HEK293 (cell line): ENCODE data around the gene DAGLA.

Experiments used
- CTCF ChIA-PET: fragments of 350-600 bp; formaldehyde crosslinking; extraction: SDS; loops from one replicate; lab custom pipeline; 2021; ENCODE audit warnings: antibody characterized with exemption; lab: Yijun Ruan, JAX
- POLR2A ChIA-PET: fragments of 300-600 bp; formaldehyde crosslinking; extraction: SDS; loops from one replicate; lab custom pipeline; 2020; ENCODE audit warnings: antibody characterized with exemption, inconsistent platforms; lab: Yijun Ruan, JAX
- H3K27ac ChIP-seq: fragments of 200-500 bp; sonication (Bioruptor generic); 2 replicates; pipeline ENCODE4 v1.5.1; 2014; ENCODE audit warnings: low read depth, low read length, control low read depth, inconsistent platforms; ENCODE audit errors: extremely low read depth
- H3K36me3 ChIP-seq, 2 experiments: fragments of 200-500 bp in 1 of 2; sonication (Bioruptor generic) in 1 of 2; 1 replicate in 1 of 2; 2 replicates in 1 of 2; pipeline ENCODE4 v1.5.1; 2014 to 2017; ENCODE audit warnings: inconsistent platforms in 2 of 2, low read length in 2 of 2; ENCODE audit not compliant: control insufficient read depth in 2 of 2, insufficient read depth in 1 of 2
- H3K4me1 ChIP-seq: fragments of 200-500 bp; sonication (Bioruptor generic); 2 replicates; pipeline ENCODE4 v1.5.1; 2014; ENCODE audit warnings: mild to moderate bottlenecking, low read length, inconsistent platforms; ENCODE audit not compliant: control insufficient read depth, insufficient read depth
- H3K4me3 ChIP-seq: 2 replicates; pipeline ENCODE4 v1.5.1; 2011; ENCODE audit warnings: low read depth, mild to moderate bottlenecking, control low read depth, low read length, moderate library complexity
- H3K9me3 ChIP-seq: fragments of 200-500 bp; sonication (Bioruptor generic); 2 replicates; pipeline ENCODE4 v1.5.1; 2014; ENCODE audit warnings: low read depth, low read length, inconsistent platforms; ENCODE audit not compliant: control insufficient read depth, insufficient read depth
- BCL11A ChIP-seq: fragments of 450-650 bp; formaldehyde crosslinking; IDR thresholded peaks from 2 replicates; pipeline ENCODE4 v1.5.1; 2016; ENCODE audit warnings: low read depth, missing biosample characterization, missing genetic modification characterization
- EGR2 ChIP-seq: fragments of 450-650 bp; formaldehyde crosslinking; IDR thresholded peaks from 2 replicates; pipeline ENCODE4 v1.5.1; 2016; ENCODE audit warnings: low read depth, missing biosample characterization, missing genetic modification characterization
- GLI2 ChIP-seq: fragments of 450-650 bp; formaldehyde crosslinking; IDR thresholded peaks from 2 replicates; pipeline ENCODE4; 2017; ENCODE audit warnings: missing biosample characterization, missing genetic modification characterization, low read depth, borderline replicate concordance
- WT1 ChIP-seq: fragments of 450-650 bp; formaldehyde crosslinking; IDR thresholded peaks from 2 replicates; pipeline ENCODE4 v1.5.1; 2016; ENCODE audit warnings: missing biosample characterization, missing genetic modification characterization
- ZBTB48 ChIP-seq: fragments of 450-650 bp; formaldehyde crosslinking; IDR thresholded peaks from 2 replicates; pipeline ENCODE4 v1.5.1; 2016; ENCODE audit warnings: missing biosample characterization, missing genetic modification characterization
- ZIC2 ChIP-seq: fragments of 450-650 bp; formaldehyde crosslinking; IDR thresholded peaks from 2 replicates; pipeline ENCODE4 v1.5.1; 2016; ENCODE audit warnings: missing biosample characterization, missing genetic modification characterization
- ZNF10 ChIP-seq: fragments of 450-650 bp; formaldehyde crosslinking; IDR thresholded peaks from 2 replicates; pipeline ENCODE4 v1.5.1; 2017; ENCODE audit warnings: missing biosample characterization, missing genetic modification characterization
- ZNF155 ChIP-seq: fragments of 450-650 bp; formaldehyde crosslinking; IDR thresholded peaks from 2 replicates; pipeline ENCODE4 v1.5.1; 2016; ENCODE audit warnings: missing biosample characterization, missing genetic modification characterization
- ZNF223 ChIP-seq: fragments of 450-650 bp; formaldehyde crosslinking; IDR thresholded peaks from 2 replicates; pipeline ENCODE4 v1.5.1; 2016; ENCODE audit warnings: missing biosample characterization, missing genetic modification characterization
- ZNF266 ChIP-seq: fragments of 450-650 bp; formaldehyde crosslinking; IDR thresholded peaks from 2 replicates; pipeline ENCODE4 v1.5.1; 2016; ENCODE audit warnings: missing biosample characterization, missing genetic modification characterization, low read depth
- ZNF449 ChIP-seq: fragments of 450-650 bp; formaldehyde crosslinking; IDR thresholded peaks from 2 replicates; pipeline ENCODE4 v1.5.1; 2017; ENCODE audit warnings: missing biosample characterization, mild to moderate bottlenecking, missing genetic modification characterization, moderate library complexity
- ZNF518A ChIP-seq: fragments of 450-650 bp; formaldehyde crosslinking; conservative IDR thresholded peaks from 2 replicates; pipeline ENCODE4 v1.5.1; 2016; ENCODE audit warnings: low read depth, missing biosample characterization, missing genetic modification characterization
- ZNF544 ChIP-seq: fragments of 450-650 bp; formaldehyde crosslinking; IDR thresholded peaks from 2 replicates; pipeline ENCODE4 v1.5.0; 2017; ENCODE audit warnings: missing biosample characterization, missing genetic modification characterization
- ZNF549 ChIP-seq: fragments of 450-650 bp; IDR thresholded peaks from 2 replicates; pipeline ENCODE4 v1.5.1; 2018; ENCODE audit warnings: missing biosample characterization, missing genetic modification characterization, mild to moderate bottlenecking, inconsistent platforms, moderate library complexity
- ZNF555 ChIP-seq: fragments of 450-650 bp; formaldehyde crosslinking; conservative IDR thresholded peaks from 2 replicates; pipeline ENCODE4 v1.5.1; 2017; ENCODE audit warnings: missing biosample characterization, mild to moderate bottlenecking, missing genetic modification characterization, inconsistent platforms
- ZNF558 ChIP-seq: fragments of 450-650 bp; formaldehyde crosslinking; IDR thresholded peaks from 2 replicates; pipeline ENCODE4 v1.5.1; 2016; ENCODE audit warnings: missing biosample characterization, missing genetic modification characterization
- ZNF560 ChIP-seq: fragments of 450-650 bp; formaldehyde crosslinking; IDR thresholded peaks from 2 replicates; pipeline ENCODE4 v1.5.1; 2017; ENCODE audit warnings: missing biosample characterization, missing genetic modification characterization, borderline replicate concordance
- ZNF571 ChIP-seq: fragments of 450-650 bp; formaldehyde crosslinking; IDR thresholded peaks from 2 replicates; pipeline ENCODE4 v1.5.0; 2017; ENCODE audit warnings: missing biosample characterization, missing genetic modification characterization
- ZNF629 ChIP-seq: fragments of 450-650 bp; formaldehyde crosslinking; IDR thresholded peaks from 2 replicates; pipeline ENCODE4 v1.5.1; 2017; ENCODE audit warnings: missing biosample characterization, missing genetic modification characterization
- ZSCAN30 ChIP-seq: fragments of 450-650 bp; IDR thresholded peaks from 2 replicates; pipeline ENCODE4 v1.5.1; 2018; ENCODE audit warnings: missing biosample characterization, mild to moderate bottlenecking, missing genetic modification characterization, moderate library complexity
- ZSCAN4 ChIP-seq: fragments of 450-650 bp; formaldehyde crosslinking; IDR thresholded peaks from 2 replicates; pipeline ENCODE4 v1.5.1; 2017; ENCODE audit warnings: missing biosample characterization, missing genetic modification characterization
- TF ChIP-seq, protein P1 (sequence below): fragments of 450-650 bp; formaldehyde crosslinking; IDR thresholded peaks from 2 replicates; pipeline ENCODE4 v1.5.1; 2017; ENCODE audit warnings: missing biosample characterization, missing genetic modification characterization
- TF ChIP-seq, protein P2 (sequence below): fragments of 450-650 bp; IDR thresholded peaks from 2 replicates; pipeline ENCODE4 v1.5.1; 2018; ENCODE audit warnings: missing biosample characterization, mild to moderate bottlenecking, missing genetic modification characterization

Gene DAGLA

GRCh38 chr11:61679893-61680621 is at the start of gene DAGLA:
DAGLA (plus strand) TSS chr11:61680391; CDS start chr11:61720156, 39,765 bp downstream.
- H3K27ac ChIP-seq, result no peak within 1 kb of the TSS; the same call in 1 of the 2 replicates
- H3K4me3 ChIP-seq, result peak within 1 kb of the TSS; percentile 49
- H3K36me3 ChIP-seq, result no peaks in the 10 kb centered on the region
- no peaks in the 10 kb centered on the region for H3K9me3 ChIP-seq
- CTCF ChIA-PET, result interaction anchor here (0.6 to 2.4 kb wide), 5 partner anchors 11 to 423 kb away, joined by 3 to 19 read pairs (median 5); no protein-coding TSS in a partner anchor
- POLR2A ChIA-PET, result no interaction called here
- H3K4me1 ChIP-seq, result peaks cover 3% of the 10 kb centered on the region; the same call in 1 of the 2 replicates
- TF ChIP-seq, protein P1, sequence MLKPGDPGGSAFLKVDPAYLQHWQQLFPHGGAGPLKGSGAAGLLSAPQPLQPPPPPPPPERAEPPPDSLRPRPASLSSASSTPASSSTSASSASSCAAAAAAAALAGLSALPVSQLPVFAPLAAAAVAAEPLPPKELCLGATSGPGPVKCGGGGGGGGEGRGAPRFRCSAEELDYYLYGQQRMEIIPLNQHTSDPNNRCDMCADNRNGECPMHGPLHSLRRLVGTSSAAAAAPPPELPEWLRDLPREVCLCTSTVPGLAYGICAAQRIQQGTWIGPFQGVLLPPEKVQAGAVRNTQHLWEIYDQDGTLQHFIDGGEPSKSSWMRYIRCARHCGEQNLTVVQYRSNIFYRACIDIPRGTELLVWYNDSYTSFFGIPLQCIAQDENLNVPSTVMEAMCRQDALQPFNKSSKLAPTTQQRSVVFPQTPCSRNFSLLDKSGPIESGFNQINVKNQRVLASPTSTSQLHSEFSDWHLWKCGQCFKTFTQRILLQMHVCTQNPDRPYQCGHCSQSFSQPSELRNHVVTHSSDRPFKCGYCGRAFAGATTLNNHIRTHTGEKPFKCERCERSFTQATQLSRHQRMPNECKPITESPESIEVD, result no peak
- TF ChIP-seq ZNF518A (tag by site-specific recombination) (no peak), ZBTB48 (tag by site-specific recombination) (no peak), ZNF155 (no peak), BCL11A (tag by site-specific recombination) (no peak), EGR2 (tag by site-specific recombination) (peak; percentile 58), WT1 (tag by site-specific recombination) (no peak), ZNF558 (tag by site-specific recombination) (no peak), ZNF555 (no peak), ZNF544 (tag by site-specific recombination) (no peak), ZIC2 (tag by site-specific recombination) (no peak), ZSCAN4 (tag by site-specific recombination) (no peak), ZNF549 (no peak), ZSCAN30 (peak; percentile 38; the same call in 1 of the 2 replicates), ZNF449 (tag by site-specific recombination) (no peak), GLI2 (tag by site-specific recombination) (no peak), ZNF10 (no peak), ZNF629 (tag by site-specific recombination) (no peak), ZNF560 (tag by site-specific recombination) (no peak), ZNF266 (tag by site-specific recombination) (no peak), ZNF571 (tag by site-specific recombination) (no peak), ZNF223 (tag by site-specific recombination) (no peak)
- TF ChIP-seq, protein P2, sequence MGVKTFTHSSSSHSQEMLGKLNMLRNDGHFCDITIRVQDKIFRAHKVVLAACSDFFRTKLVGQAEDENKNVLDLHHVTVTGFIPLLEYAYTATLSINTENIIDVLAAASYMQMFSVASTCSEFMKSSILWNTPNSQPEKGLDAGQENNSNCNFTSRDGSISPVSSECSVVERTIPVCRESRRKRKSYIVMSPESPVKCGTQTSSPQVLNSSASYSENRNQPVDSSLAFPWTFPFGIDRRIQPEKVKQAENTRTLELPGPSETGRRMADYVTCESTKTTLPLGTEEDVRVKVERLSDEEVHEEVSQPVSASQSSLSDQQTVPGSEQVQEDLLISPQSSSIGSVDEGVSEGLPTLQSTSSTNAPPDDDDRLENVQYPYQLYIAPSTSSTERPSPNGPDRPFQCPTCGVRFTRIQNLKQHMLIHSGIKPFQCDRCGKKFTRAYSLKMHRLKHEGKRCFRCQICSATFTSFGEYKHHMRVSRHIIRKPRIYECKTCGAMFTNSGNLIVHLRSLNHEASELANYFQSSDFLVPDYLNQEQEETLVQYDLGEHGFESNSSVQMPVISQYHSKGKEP (tag by site-specific recombination), result no peak
